Measurements from ENCODE around the gene CNTNAP2. TPM values are rescaled to one million over a fixed set of nuclear protein-coding genes. Genes with fewer than 3 reads are reported as not detected.

The CNTNAP2 gene
- total and polyA plus RNA-seq, 8 donors = 0.09 to 1.1 (median 0.38) TPM

- Histone ChIP-seq H3K4me1 (no peaks in the 10 kb centered on the region), H3K27ac (no peak overlapping the region), H3K36me3 (no peaks in the 10 kb centered on the region), H3K27me3 (no peaks in the 10 kb centered on the region), H3K4me3 (no peak overlapping the region), H3K9me3 (no peaks in the 10 kb centered on the region)
- ATAC-seq (no peak), FAIRE-seq (no peak), DNase-seq (no peak)
- intact Hi-C loops (cut with DNase I) = no loop called here
- TF ChIP-seq CTCF (IDR thresholded peaks at IDR 0.05) = no peak
- 74 to 86% methylated on average over 1 of the region's 1 CpG for WGBS, 2 donors
Observed at GRCh38 chr7:146993764-146994163, 877.2 kb downstream of the CNTNAP2 start.

GRCh38 chr7:147008530-147008929, 891.9 kb downstream of the CNTNAP2 start:
- DNase-seq (peak in 1 of 6 donors; percentile 27), FAIRE-seq (no peak), ATAC-seq (peak; percentile 63 to 93 (median 80))
- Histone ChIP-seq H3K4me3 (no peak overlapping the region), H3K27ac (peak overlapping the region in 1 of 4 donors; percentile 28), H3K4me1 (peaks cover 0 to 17% (median 15%) of the 10 kb centered on the region in 3 donors), H3K36me3 (no peaks in the 10 kb centered on the region), H3K27me3 (no peaks in the 10 kb centered on the region), H3K9me3 (no peaks in the 10 kb centered on the region)
- WGBS, 2 donors = 16 to 20% methylated on average over 6 of the region's 6 CpGs
- intact Hi-C loops (cut with DNase I) = no loop called here
- TF ChIP-seq CTCF (IDR thresholded peaks at IDR 0.05) = no peak

- Histone ChIP-seq H3K27me3 (no peaks in the 10 kb centered on the region), H3K4me3 (no peak overlapping the region), H3K9me3 (no peaks in the 10 kb centered on the region), H3K27ac (no peak overlapping the region), H3K36me3 (no peaks in the 10 kb centered on the region), H3K4me1 (peaks cover 0 to 17% (median 15%) of the 10 kb centered on the region in 3 donors)
- DNase-seq (no peak), FAIRE-seq (no peak), ATAC-seq (no peak)
- TF ChIP-seq CTCF (IDR thresholded peaks at IDR 0.05) = no peak
- intact Hi-C loops (cut with DNase I) = no loop called here
Observed at GRCh38 chr7:147012666-147013065, 896.1 kb downstream of the CNTNAP2 start.

GRCh38 chr7:147013825-147014224, 897.2 kb downstream of the CNTNAP2 start:
- TF ChIP-seq CTCF (IDR thresholded peaks at IDR 0.05) = no peak
- no peaks in the 10 kb centered on the region for H3K27me3 ChIP-seq
- no peak for DNase-seq
- FAIRE-seq = no peak
- ATAC-seq = no peak
- H3K4me3 ChIP-seq = no peak overlapping the region
- 82 to 88% methylated on average over 2 of the region's 2 CpGs for WGBS, 2 donors
- intact Hi-C loops (cut with DNase I) = no loop called here
- no peaks in the 10 kb centered on the region for H3K36me3 ChIP-seq
- no peaks in the 10 kb centered on the region for H3K9me3 ChIP-seq
- no peak overlapping the region for H3K27ac ChIP-seq
- H3K4me1 ChIP-seq = peaks cover 3 to 8% (median 5%) of the 10 kb centered on the region in 3 donors

GRCh38 chr7:147014286-147014955, 897.8 kb downstream of the CNTNAP2 start:
- no peak for TF ChIP-seq CTCF (IDR thresholded peaks at IDR 0.05)
- intact Hi-C loops (cut with DNase I) = no loop called here
- ATAC-seq (no peak), FAIRE-seq (no peak), DNase-seq (no peak)
- 74 to 77% methylated on average over 4 of the region's 4 CpGs for WGBS, 2 donors
- Histone ChIP-seq H3K27me3 (no peaks in the 10 kb centered on the region), H3K4me3 (no peak overlapping the region), H3K9me3 (no peaks in the 10 kb centered on the region), H3K36me3 (no peaks in the 10 kb centered on the region), H3K4me1 (peaks cover 0 to 8% (median 0%) of the 10 kb centered on the region in 3 donors), H3K27ac (no peak overlapping the region)
